ENCODE data around the gene HIGD1C.

HIGD1C gene

GRCh38 chr12:51018956-51019355 lies 66.6 kb downstream of the HIGD1C start:
- DNase-seq (ENCODE audit: low read depth in 2 of 2) = no peak

- DNase-seq (ENCODE audit: low read depth in 2 of 2) = no peak
Measured at GRCh38 chr12:51019927-51020326, 67.6 kb downstream of the HIGD1C start.
